GM12878 (cell line): ENCODE data around the gene ZBTB33.

ENCODE experiments used
- CEBPB ChIP-seq, 2 experiments: fragments of 150-350 bp in 1 of 2; IDR thresholded peaks; 2 replicates each; pipeline ENCODE4 v1.6.1; 2012 to 2014; ENCODE audit warnings: low read depth in 2 of 2, low read length in 2 of 2, borderline replicate concordance in 1 of 2, inconsistent platforms in 1 of 2
- ESRRA ChIP-seq: IDR thresholded peaks from 2 replicates; pipeline ENCODE4 v1.6.1; 2012; ENCODE audit warnings: mild to moderate bottlenecking, low read length, improper control_type of control experiment
- EZH2 ChIP-seq: IDR thresholded peaks from 2 replicates; pipeline ENCODE4 v1.6.1; 2012; ENCODE audit warnings: low read depth, mild to moderate bottlenecking, control low read depth, inconsistent platforms, low read length, borderline replicate concordance; ENCODE audit not compliant: control insufficient read depth
- MXI1 ChIP-seq: fragments of 150-350 bp; IDR thresholded peaks from 2 replicates; pipeline ENCODE4 v1.6.1; 2011; ENCODE audit warnings: low read depth, mild to moderate bottlenecking, inconsistent platforms, low read length, improper control_type of control experiment
- POLR2A ChIP-seq: IDR thresholded peaks from 2 replicates; pipeline ENCODE4 v1.6.1; 2011; ENCODE audit warnings: low read depth, mild to moderate bottlenecking, low read length
- RAD21 ChIP-seq: IDR thresholded peaks from 2 replicates; pipeline ENCODE4 v1.6.1; 2011; ENCODE audit warnings: mild to moderate bottlenecking, low read depth, low read length, moderate library complexity; ENCODE audit not compliant: insufficient read depth
- SP1 ChIP-seq: IDR thresholded peaks from one replicate; pipeline ENCODE4 v1.6.1; 2011; ENCODE audit warnings: low read depth, low read length
- TCF7 ChIP-seq: IDR thresholded peaks from 2 replicates; pipeline ENCODE4 v1.6.1; 2014; ENCODE audit warnings: antibody characterized with exemption, borderline replicate concordance
- TF ChIP-seq, protein P1 (sequence below): fragments of 450-650 bp; IDR thresholded peaks from 2 replicates; pipeline ENCODE4 v1.6.1; 2014; ENCODE audit warnings: mild to moderate bottlenecking
- TF ChIP-seq, protein P2 (sequence below): IDR thresholded peaks from 2 replicates; pipeline ENCODE4 v1.6.1; 2012; ENCODE audit warnings: mild to moderate bottlenecking, low read depth, low read length
- TF ChIP-seq, protein P3 (sequence below), 3 experiments: IDR thresholded peaks in 2 of 3; conservative IDR thresholded peaks in 1 of 3; 2 replicates each; pipeline ENCODE4 v1.5.1; 2011; ENCODE audit warnings: low read depth in 3 of 3, low read length in 3 of 3, mild to moderate bottlenecking in 3 of 3, control low read depth in 2 of 3, moderate library complexity in 2 of 3, inconsistent platforms in 1 of 3, mixed read lengths in 1 of 3; ENCODE audit not compliant: control insufficient read depth in 2 of 3, insufficient read depth in 1 of 3; ENCODE audit errors: extremely low read depth in 1 of 3
- TF ChIP-seq, protein P4 (sequence below): IDR thresholded peaks from 2 replicates; pipeline ENCODE4 v1.6.1; 2011; ENCODE audit warnings: mild to moderate bottlenecking, low read depth, low read length, moderate library complexity; ENCODE audit not compliant: insufficient replicate concordance
- TF ChIP-seq, protein P5 (sequence below): IDR thresholded peaks from 2 replicates; pipeline ENCODE4 v1.6.1; 2012; ENCODE audit warnings: low read depth, low read length, improper control_type of control experiment
- TF ChIP-seq, protein P6 (sequence below): fragments of 150-350 bp; IDR thresholded peaks from 2 replicates; pipeline ENCODE4 v1.6.1; 2016; ENCODE audit warnings: low read depth, low read length

DNA sequence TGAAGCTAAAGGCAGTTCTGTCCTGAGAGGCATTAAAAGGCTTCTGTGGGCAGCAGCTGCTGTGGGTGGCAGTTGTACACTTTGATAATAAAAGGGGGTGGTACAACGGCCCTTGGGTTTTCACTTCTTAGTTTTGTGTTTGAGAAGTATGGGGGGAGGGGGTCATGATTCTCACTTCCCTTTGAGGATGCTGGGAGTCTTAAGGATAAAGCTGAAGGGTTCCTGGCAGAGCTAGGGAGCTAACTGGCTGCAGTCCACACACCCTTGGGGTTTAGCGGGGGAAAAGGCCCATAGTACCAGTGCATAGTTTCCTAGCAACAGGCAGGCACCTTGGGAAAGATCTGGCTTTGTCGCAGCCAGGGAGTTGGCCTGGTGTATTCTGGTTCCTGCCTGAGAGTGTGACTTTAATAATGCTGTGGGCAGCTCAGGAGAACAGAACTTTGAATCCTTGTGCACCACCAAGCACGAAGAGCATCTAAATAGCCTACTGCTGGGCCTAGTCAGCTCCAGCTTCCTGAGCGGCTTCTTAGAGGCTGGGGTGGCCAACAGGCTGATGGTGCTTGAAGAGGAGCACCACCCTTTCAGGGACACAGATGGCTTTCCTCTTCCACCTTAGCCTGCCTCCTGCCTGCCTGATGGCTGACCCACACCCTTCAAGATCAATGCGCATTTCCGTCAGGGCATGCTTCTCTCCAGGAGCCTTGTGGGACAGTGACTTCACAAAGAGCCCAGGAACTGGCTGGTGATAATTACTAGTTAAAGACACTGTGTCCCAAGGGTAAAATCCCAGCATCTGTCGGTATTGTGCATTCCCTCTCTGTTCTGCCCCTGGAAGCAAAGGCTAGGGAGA, 12.5 kb downstream of the ZBTB33 start:
- TF ChIP-seq, protein P1, sequence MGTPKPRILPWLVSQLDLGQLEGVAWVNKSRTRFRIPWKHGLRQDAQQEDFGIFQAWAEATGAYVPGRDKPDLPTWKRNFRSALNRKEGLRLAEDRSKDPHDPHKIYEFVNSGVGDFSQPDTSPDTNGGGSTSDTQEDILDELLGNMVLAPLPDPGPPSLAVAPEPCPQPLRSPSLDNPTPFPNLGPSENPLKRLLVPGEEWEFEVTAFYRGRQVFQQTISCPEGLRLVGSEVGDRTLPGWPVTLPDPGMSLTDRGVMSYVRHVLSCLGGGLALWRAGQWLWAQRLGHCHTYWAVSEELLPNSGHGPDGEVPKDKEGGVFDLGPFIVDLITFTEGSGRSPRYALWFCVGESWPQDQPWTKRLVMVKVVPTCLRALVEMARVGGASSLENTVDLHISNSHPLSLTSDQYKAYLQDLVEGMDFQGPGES: no peak
- TF ChIP-seq RAD21 (no peak), MXI1 (no peak), SP1 (no peak), EZH2 (no peak), TCF7 (no peak), CEBPB (IDR thresholded peaks at IDR 0.05; ENCODE audit: borderline replicate concordance in 1 of 2, low read depth in 2 of 2, low read length in 2 of 2) (no peak), POLR2A (no peak), ESRRA (no peak)
- TF ChIP-seq, protein P2, sequence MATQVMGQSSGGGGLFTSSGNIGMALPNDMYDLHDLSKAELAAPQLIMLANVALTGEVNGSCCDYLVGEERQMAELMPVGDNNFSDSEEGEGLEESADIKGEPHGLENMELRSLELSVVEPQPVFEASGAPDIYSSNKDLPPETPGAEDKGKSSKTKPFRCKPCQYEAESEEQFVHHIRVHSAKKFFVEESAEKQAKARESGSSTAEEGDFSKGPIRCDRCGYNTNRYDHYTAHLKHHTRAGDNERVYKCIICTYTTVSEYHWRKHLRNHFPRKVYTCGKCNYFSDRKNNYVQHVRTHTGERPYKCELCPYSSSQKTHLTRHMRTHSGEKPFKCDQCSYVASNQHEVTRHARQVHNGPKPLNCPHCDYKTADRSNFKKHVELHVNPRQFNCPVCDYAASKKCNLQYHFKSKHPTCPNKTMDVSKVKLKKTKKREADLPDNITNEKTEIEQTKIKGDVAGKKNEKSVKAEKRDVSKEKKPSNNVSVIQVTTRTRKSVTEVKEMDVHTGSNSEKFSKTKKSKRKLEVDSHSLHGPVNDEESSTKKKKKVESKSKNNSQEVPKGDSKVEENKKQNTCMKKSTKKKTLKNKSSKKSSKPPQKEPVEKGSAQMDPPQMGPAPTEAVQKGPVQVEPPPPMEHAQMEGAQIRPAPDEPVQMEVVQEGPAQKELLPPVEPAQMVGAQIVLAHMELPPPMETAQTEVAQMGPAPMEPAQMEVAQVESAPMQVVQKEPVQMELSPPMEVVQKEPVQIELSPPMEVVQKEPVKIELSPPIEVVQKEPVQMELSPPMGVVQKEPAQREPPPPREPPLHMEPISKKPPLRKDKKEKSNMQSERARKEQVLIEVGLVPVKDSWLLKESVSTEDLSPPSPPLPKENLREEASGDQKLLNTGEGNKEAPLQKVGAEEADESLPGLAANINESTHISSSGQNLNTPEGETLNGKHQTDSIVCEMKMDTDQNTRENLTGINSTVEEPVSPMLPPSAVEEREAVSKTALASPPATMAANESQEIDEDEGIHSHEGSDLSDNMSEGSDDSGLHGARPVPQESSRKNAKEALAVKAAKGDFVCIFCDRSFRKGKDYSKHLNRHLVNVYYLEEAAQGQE: no peak
- TF ChIP-seq, protein P3, sequence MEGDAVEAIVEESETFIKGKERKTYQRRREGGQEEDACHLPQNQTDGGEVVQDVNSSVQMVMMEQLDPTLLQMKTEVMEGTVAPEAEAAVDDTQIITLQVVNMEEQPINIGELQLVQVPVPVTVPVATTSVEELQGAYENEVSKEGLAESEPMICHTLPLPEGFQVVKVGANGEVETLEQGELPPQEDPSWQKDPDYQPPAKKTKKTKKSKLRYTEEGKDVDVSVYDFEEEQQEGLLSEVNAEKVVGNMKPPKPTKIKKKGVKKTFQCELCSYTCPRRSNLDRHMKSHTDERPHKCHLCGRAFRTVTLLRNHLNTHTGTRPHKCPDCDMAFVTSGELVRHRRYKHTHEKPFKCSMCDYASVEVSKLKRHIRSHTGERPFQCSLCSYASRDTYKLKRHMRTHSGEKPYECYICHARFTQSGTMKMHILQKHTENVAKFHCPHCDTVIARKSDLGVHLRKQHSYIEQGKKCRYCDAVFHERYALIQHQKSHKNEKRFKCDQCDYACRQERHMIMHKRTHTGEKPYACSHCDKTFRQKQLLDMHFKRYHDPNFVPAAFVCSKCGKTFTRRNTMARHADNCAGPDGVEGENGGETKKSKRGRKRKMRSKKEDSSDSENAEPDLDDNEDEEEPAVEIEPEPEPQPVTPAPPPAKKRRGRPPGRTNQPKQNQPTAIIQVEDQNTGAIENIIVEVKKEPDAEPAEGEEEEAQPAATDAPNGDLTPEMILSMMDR (IDR thresholded peaks at IDR 0.05 in 2 of 3, conservative IDR thresholded peaks at IDR 0.05 in 1 of 3; ENCODE audit: control insufficient read depth in 2 of 3, extremely low read depth in 1 of 3, insufficient read depth in 1 of 3, low read depth in 3 of 3, low read length in 3 of 3): no peak
- TF ChIP-seq, protein P4, sequence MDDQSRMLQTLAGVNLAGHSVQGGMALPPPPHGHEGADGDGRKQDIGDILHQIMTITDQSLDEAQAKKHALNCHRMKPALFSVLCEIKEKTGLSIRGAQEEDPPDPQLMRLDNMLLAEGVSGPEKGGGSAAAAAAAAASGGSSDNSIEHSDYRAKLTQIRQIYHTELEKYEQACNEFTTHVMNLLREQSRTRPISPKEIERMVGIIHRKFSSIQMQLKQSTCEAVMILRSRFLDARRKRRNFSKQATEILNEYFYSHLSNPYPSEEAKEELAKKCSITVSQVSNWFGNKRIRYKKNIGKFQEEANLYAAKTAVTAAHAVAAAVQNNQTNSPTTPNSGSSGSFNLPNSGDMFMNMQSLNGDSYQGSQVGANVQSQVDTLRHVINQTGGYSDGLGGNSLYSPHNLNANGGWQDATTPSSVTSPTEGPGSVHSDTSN: no peak
- TF ChIP-seq, protein P5, sequence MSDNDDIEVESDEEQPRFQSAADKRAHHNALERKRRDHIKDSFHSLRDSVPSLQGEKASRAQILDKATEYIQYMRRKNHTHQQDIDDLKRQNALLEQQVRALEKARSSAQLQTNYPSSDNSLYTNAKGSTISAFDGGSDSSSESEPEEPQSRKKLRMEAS: no peak
- TF ChIP-seq, protein P6, sequence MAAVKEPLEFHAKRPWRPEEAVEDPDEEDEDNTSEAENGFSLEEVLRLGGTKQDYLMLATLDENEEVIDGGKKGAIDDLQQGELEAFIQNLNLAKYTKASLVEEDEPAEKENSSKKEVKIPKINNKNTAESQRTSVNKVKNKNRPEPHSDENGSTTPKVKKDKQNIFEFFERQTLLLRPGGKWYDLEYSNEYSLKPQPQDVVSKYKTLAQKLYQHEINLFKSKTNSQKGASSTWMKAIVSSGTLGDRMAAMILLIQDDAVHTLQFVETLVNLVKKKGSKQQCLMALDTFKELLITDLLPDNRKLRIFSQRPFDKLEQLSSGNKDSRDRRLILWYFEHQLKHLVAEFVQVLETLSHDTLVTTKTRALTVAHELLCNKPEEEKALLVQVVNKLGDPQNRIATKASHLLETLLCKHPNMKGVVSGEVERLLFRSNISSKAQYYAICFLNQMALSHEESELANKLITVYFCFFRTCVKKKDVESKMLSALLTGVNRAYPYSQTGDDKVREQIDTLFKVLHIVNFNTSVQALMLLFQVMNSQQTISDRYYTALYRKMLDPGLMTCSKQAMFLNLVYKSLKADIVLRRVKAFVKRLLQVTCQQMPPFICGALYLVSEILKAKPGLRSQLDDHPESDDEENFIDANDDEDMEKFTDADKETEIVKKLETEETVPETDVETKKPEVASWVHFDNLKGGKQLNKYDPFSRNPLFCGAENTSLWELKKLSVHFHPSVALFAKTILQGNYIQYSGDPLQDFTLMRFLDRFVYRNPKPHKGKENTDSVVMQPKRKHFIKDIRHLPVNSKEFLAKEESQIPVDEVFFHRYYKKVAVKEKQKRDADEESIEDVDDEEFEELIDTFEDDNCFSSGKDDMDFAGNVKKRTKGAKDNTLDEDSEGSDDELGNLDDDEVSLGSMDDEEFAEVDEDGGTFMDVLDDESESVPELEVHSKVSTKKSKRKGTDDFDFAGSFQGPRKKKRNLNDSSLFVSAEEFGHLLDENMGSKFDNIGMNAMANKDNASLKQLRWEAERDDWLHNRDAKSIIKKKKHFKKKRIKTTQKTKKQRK: no peak
